ENCODE measurements around the gene CCDC160. TPM values are rescaled to one million over a fixed set of nuclear protein-coding genes. Genes with fewer than 3 reads are reported as not detected.

The CCDC160 gene
- total RNA-seq, 4 donors from 2014 or later: 0.25 to 2.1 (median 0.51) TPM

GRCh38 chrX:134246282-134246681, 9.3 kb downstream of the CCDC160 start:
- TF ChIP-seq POLR2A (IDR thresholded peaks at IDR 0.05): no peak
- TF ChIP-seq CTCF (IDR thresholded peaks at IDR 0.05): no peak
- no peak for DNase-seq (ENCODE audit: low spot score in 2 of 2)
- intact Hi-C loops (cut with DNase I; ENCODE audit: low total_unique reads): no loop called here
- no peak overlapping the region for H3K4me3 ChIP-seq (ENCODE audit: low read depth, poor library complexity, severe bottlenecking)
- 45 to 46% methylated on average over 7 of the region's 7 CpGs for WGBS, 2 donors

- intact Hi-C loops (cut with DNase I; ENCODE audit: low total_unique reads): no loop called here
- 57 to 81% methylated on average over 3 of the region's 3 CpGs for WGBS, 2 donors
- no peak overlapping the region for H3K4me3 ChIP-seq (ENCODE audit: low read depth, poor library complexity, severe bottlenecking)
- TF ChIP-seq CTCF (IDR thresholded peaks at IDR 0.05) (no peak), POLR2A (IDR thresholded peaks at IDR 0.05) (no peak)
- DNase-seq (ENCODE audit: low spot score in 2 of 2): no peak
Observed at GRCh38 chrX:134247492-134247891, 10.5 kb downstream of the CCDC160 start.

GRCh38 chrX:134249241-134249640, 12.3 kb downstream of the CCDC160 start:
- no peak for DNase-seq (ENCODE audit: low spot score in 2 of 2)
- intact Hi-C loops (cut with DNase I; ENCODE audit: low total_unique reads): no loop called here
- TF ChIP-seq CTCF (IDR thresholded peaks at IDR 0.05) (no peak), POLR2A (IDR thresholded peaks at IDR 0.05) (no peak)
- no peak overlapping the region for H3K4me3 ChIP-seq (ENCODE audit: low read depth, poor library complexity, severe bottlenecking)

- H3K4me3 ChIP-seq (ENCODE audit: low read depth, poor library complexity, severe bottlenecking): no peak overlapping the region
- TF ChIP-seq CTCF (IDR thresholded peaks at IDR 0.05) (no peak), POLR2A (IDR thresholded peaks at IDR 0.05) (no peak)
- intact Hi-C loops (cut with DNase I; ENCODE audit: low total_unique reads): no loop called here
- WGBS, 2 donors: 28 to 62% methylated on average over 1 of the region's 1 CpG
- no peak for DNase-seq (ENCODE audit: low spot score in 2 of 2)
Observed at GRCh38 chrX:134251241-134251640, 14.3 kb downstream of the CCDC160 start.

GRCh38 chrX:134254511-134254910, 17.5 kb downstream of the CCDC160 start:
- intact Hi-C loops (cut with DNase I; ENCODE audit: low total_unique reads): no loop called here
- H3K4me3 ChIP-seq (ENCODE audit: low read depth, poor library complexity, severe bottlenecking): no peak overlapping the region
- TF ChIP-seq POLR2A (IDR thresholded peaks at IDR 0.05): no peak
- TF ChIP-seq CTCF (IDR thresholded peaks at IDR 0.05): no peak
- DNase-seq (ENCODE audit: low spot score in 2 of 2): no peak

- no peak for DNase-seq (ENCODE audit: low spot score in 2 of 2)
- intact Hi-C loops (cut with DNase I; ENCODE audit: low total_unique reads): no loop called here
- no peak for TF ChIP-seq CTCF (IDR thresholded peaks at IDR 0.05)
- no peak for TF ChIP-seq POLR2A (IDR thresholded peaks at IDR 0.05)
- H3K4me3 ChIP-seq (ENCODE audit: low read depth, poor library complexity, severe bottlenecking): no peak overlapping the region
- 70 to 93% methylated on average over 5 of the region's 5 CpGs for WGBS, 2 donors
Observed at GRCh38 chrX:134255555-134255954, 18.6 kb downstream of the CCDC160 start.
